ENCODE measurements around the gene FAIM2.

The FAIM2 gene

GRCh38 chr12:49928471-49928870 is 24.8 kb upstream of the FAIM2 start:
- TF ChIP-seq ZC3H10 (CRISPR knock-in tag; IDR thresholded peaks at IDR 0.05): no peak
- TF ChIP-seq ZFP3 (CRISPR knock-in tag; IDR thresholded peaks at IDR 0.05): no peak
- TF ChIP-seq ZNF565 (CRISPR knock-in tag; conservative IDR thresholded peaks at IDR 0.05; ENCODE audit: low read depth): no peak
- TF ChIP-seq ESRRG (CRISPR knock-in tag; IDR thresholded peaks at IDR 0.05): no peak
- no peak for ATAC-seq

GRCh38 chr12:49925433-49926204 is 21.9 kb upstream of the FAIM2 start:
- TF ChIP-seq ARNTL (CRISPR knock-in tag; IDR thresholded peaks at IDR 0.05; ENCODE audit: borderline replicate concordance, low read depth): no peak
- TF ChIP-seq CSDC2 (CRISPR knock-in tag; IDR thresholded peaks at IDR 0.05): no peak
- no peak for TF ChIP-seq ZNF565 (CRISPR knock-in tag; conservative IDR thresholded peaks at IDR 0.05; ENCODE audit: low read depth)
- no peak for TF ChIP-seq BACH2 (CRISPR knock-in tag; IDR thresholded peaks at IDR 0.05; ENCODE audit: borderline replicate concordance)
- TF ChIP-seq ZFP30 (CRISPR knock-in tag; IDR thresholded peaks at IDR 0.05): no peak
- no peak for TF ChIP-seq SNAI2 (CRISPR knock-in tag; IDR thresholded peaks at IDR 0.05)
- TF ChIP-seq ISL1 (CRISPR knock-in tag; IDR thresholded peaks at IDR 0.05): no peak
- TF ChIP-seq ESRRG (CRISPR knock-in tag; IDR thresholded peaks at IDR 0.05): no peak
- no peak for TF ChIP-seq ZC3H10 (CRISPR knock-in tag; IDR thresholded peaks at IDR 0.05)
- no peak for TF ChIP-seq TCF4 (CRISPR knock-in tag; IDR thresholded peaks at IDR 0.05; ENCODE audit: borderline replicate concordance)
- no peak for TF ChIP-seq CSRNP3 (CRISPR knock-in tag; IDR thresholded peaks at IDR 0.05)
- no peak for TF ChIP-seq TOX (CRISPR knock-in tag; IDR thresholded peaks at IDR 0.05; ENCODE audit: borderline replicate concordance)
- no peak for TF ChIP-seq CREB5 (CRISPR knock-in tag; IDR thresholded peaks at IDR 0.05; ENCODE audit: low read depth)
- no peak for ATAC-seq

GRCh38 chr12:49924628-49925246 is 21.0 kb upstream of the FAIM2 start:
- TF ChIP-seq RARB (CRISPR knock-in tag; IDR thresholded peaks at IDR 0.05) (no peak), ESRRG (CRISPR knock-in tag; IDR thresholded peaks at IDR 0.05) (no peak), ARNTL (CRISPR knock-in tag; IDR thresholded peaks at IDR 0.05; ENCODE audit: borderline replicate concordance, low read depth) (no peak), TSHZ2 (CRISPR knock-in tag; IDR thresholded peaks at IDR 0.05) (no peak), ISL1 (CRISPR knock-in tag; IDR thresholded peaks at IDR 0.05) (no peak), ZFP3 (CRISPR knock-in tag; IDR thresholded peaks at IDR 0.05) (no peak), OSR1 (CRISPR knock-in tag; IDR thresholded peaks at IDR 0.05) (no peak), CSDC2 (CRISPR knock-in tag; IDR thresholded peaks at IDR 0.05) (no peak), BACH2 (CRISPR knock-in tag; IDR thresholded peaks at IDR 0.05; ENCODE audit: borderline replicate concordance) (no peak)
- ATAC-seq: no peak

GRCh38 chr12:49923880-49924556 is 20.3 kb upstream of the FAIM2 start:
- ATAC-seq: no peak
- TF ChIP-seq POU6F1 (CRISPR knock-in tag; IDR thresholded peaks at IDR 0.05; ENCODE audit: borderline replicate concordance, low read depth) (no peak), ZFP30 (CRISPR knock-in tag; IDR thresholded peaks at IDR 0.05) (no peak), ISL1 (CRISPR knock-in tag; IDR thresholded peaks at IDR 0.05) (no peak), ZNF70 (CRISPR knock-in tag; IDR thresholded peaks at IDR 0.05) (no peak), PATZ1 (CRISPR knock-in tag; IDR thresholded peaks at IDR 0.05; ENCODE audit: borderline replicate concordance) (no peak), CSRNP3 (CRISPR knock-in tag; IDR thresholded peaks at IDR 0.05) (no peak), ARNTL (CRISPR knock-in tag; IDR thresholded peaks at IDR 0.05; ENCODE audit: borderline replicate concordance, low read depth) (no peak), ZNF565 (CRISPR knock-in tag; conservative IDR thresholded peaks at IDR 0.05; ENCODE audit: low read depth) (no peak), PPARA (CRISPR knock-in tag; IDR thresholded peaks at IDR 0.05; ENCODE audit: borderline replicate concordance) (no peak), ZC3H10 (CRISPR knock-in tag; IDR thresholded peaks at IDR 0.05) (no peak), TOX (CRISPR knock-in tag; IDR thresholded peaks at IDR 0.05; ENCODE audit: borderline replicate concordance) (no peak), ZFP3 (CRISPR knock-in tag; IDR thresholded peaks at IDR 0.05) (no peak), BACH2 (CRISPR knock-in tag; IDR thresholded peaks at IDR 0.05; ENCODE audit: borderline replicate concordance) (no peak), SNAI2 (CRISPR knock-in tag; IDR thresholded peaks at IDR 0.05) (no peak), ZNF8 (CRISPR knock-in tag; IDR thresholded peaks at IDR 0.05) (no peak)
